UCSD-AML1 (cell line): ENCODE data around the gene MBP.
"Not testable (repeated sequence)": the region's sequence is repeated elsewhere in the genome, so short reads cannot be mapped to it uniquely, and the experiment has no call there.

ENCODE experiments used
- DNase-seq: peaks from one replicate; lab custom pipeline; 2025; ENCODE audit not compliant: unreplicated experiment; lab: John Stamatoyannopoulos, UW

Gene MBP

GRCh38 chr18:76977684-76978232 lies 154.8 kb downstream of the MBP start:
- DNase-seq = no peak

GRCh38 chr18:76977108-76977621 lies 155.4 kb downstream of the MBP start:
- DNase-seq = no peak

- no peak for DNase-seq
These were observed 156.9 kb downstream of the MBP start for GRCh38 chr18:76975577-76976110.

GRCh38 chr18:76974386-76974785 lies 158.2 kb downstream of the MBP start:
- no peak for DNase-seq

- no peak for DNase-seq
These were observed 158.9 kb downstream of the MBP start for GRCh38 chr18:76973520-76974266.

- no peak for DNase-seq
These were observed 159.6 kb downstream of the MBP start for GRCh38 chr18:76972846-76973519.

- DNase-seq = no peak
These were observed 160.3 kb downstream of the MBP start for GRCh38 chr18:76972241-76972640.

- no peak for DNase-seq
These were observed 161.6 kb downstream of the MBP start for GRCh38 chr18:76970770-76971559.

- DNase-seq = no peak
These were observed 164.7 kb downstream of the MBP start for GRCh38 chr18:76967721-76968472.

- DNase-seq = not testable (repeated sequence)
These were observed 165.3 kb downstream of the MBP start for GRCh38 chr18:76967299-76967698.

- DNase-seq = not testable (repeated sequence)
These were observed 166.9 kb downstream of the MBP start for GRCh38 chr18:76965555-76966151.

GRCh38 chr18:76963936-76964335 lies 168.6 kb downstream of the MBP start:
- no peak for DNase-seq

GRCh38 chr18:76962851-76963250 lies 169.7 kb downstream of the MBP start:
- DNase-seq = no peak

- no peak for DNase-seq
These were observed 172.0 kb downstream of the MBP start for GRCh38 chr18:76960528-76961035.

- DNase-seq = no peak
These were observed 173.0 kb downstream of the MBP start for GRCh38 chr18:76959605-76960004.

- DNase-seq = no peak
These were observed 173.8 kb downstream of the MBP start for GRCh38 chr18:76958692-76959341.

GRCh38 chr18:76957384-76958355 lies 174.9 kb downstream of the MBP start:
- no peak for DNase-seq

GRCh38 chr18:76956648-76957047 lies 175.9 kb downstream of the MBP start:
- DNase-seq = no peak
